Body of pancreas (tissue), 4 donors: ENCODE data around the gene SPINT1. TPM values are rescaled to one million over a fixed set of nuclear protein-coding genes. Genes with fewer than 3 reads are reported as not detected.

Experiments used
- ATAC-seq: fragments of 150-250 bp; one replicate; pipeline ENCODE4 v1.9.1; 2016
- DNase-seq, 4 donors: peaks; one replicate each; pipeline ENCODE4 v3.0.0-alpha.2; 2019
- H3K27ac ChIP-seq, 4 donors: fragments of 200-600 bp; sonication (generic); 1 replicate in 3 of 4; 2 replicates in 1 of 4; pipeline versions ENCODE4 v1.5.1 to v1.6.1; 2016 to 2019; ENCODE audit warnings: mild to moderate bottlenecking in 1 of 4, mixed read lengths in 1 of 4, moderate library complexity in 1 of 4
- H3K27me3 ChIP-seq, 2 donors: fragments of 200-600 bp; sonication (generic); one replicate each; pipeline ENCODE4 v1.6.0; 2016; ENCODE audit warnings: mild to moderate bottlenecking in 1 of 2
- H3K36me3 ChIP-seq, 2 donors: fragments of 200-600 bp; sonication (generic); replicated peaks in 1 of 2; 2 replicates each; pipeline ENCODE4 v1.5.1; 2016; ENCODE audit warnings: low read depth in 2 of 2; ENCODE audit not compliant: insufficient read depth in 1 of 2
- H3K4me1 ChIP-seq: fragments of 200-600 bp; sonication (generic); one replicate; pipeline ENCODE4 v1.6.0; 2016
- H3K4me3 ChIP-seq, 2 donors: fragments of 200-600 bp; sonication (generic); 1 replicate in 1 of 2; 2 replicates in 1 of 2; pipeline ENCODE4 v1.5.1; 2016 to 2019
- H3K9me3 ChIP-seq, 3 donors: fragments of 200-600 bp; sonication (generic); 1 replicate in 2 of 3; 2 replicates in 1 of 3; pipeline ENCODE4 v1.5.1; 2016
- POLR2A ChIP-seq, 3 donors: fragments of 450-650 bp; IDR thresholded peaks; one replicate each; pipeline ENCODE4 v1.6.1; 2016; ENCODE audit warnings: antibody characterized with exemption in 3 of 3, mild to moderate bottlenecking in 2 of 3
- WGBS, 2 donors: methylation state at CpG; one replicate each; pipeline ENCODE4 v1.1.5; 2017; 5-methylcytosine and 5-hydroxymethylcytosine counted together
- intact Hi-C: fragments of 100-400 bp; cut with DNase I; formaldehyde crosslinking; loops from one replicate; pipeline ENCODE4 v1.15.1; 2023
- total RNA-seq, 2 donors: library from RNA; depleted of rRNA; stranded (reverse); fragments of >200 nt; gene quantifications; one replicate each; pipeline ENCODE4 v1.1.0, GENCODE V29; 2016
- TF ChIP-seq, protein P1 (sequence below), 7 experiments: fragments of 450-650 bp in 4 of 7; fragments of 200-600 bp in 3 of 7; sonication (generic) in 3 of 7; IDR thresholded peaks; one replicate each; pipeline ENCODE4 v1.5.1; 2016 to 2019; ENCODE audit warnings: antibody characterized with exemption in 7 of 7

Gene SPINT1
- total RNA-seq, 2 donors from 2014 or later, result 110 to 134 TPM

DNA sequence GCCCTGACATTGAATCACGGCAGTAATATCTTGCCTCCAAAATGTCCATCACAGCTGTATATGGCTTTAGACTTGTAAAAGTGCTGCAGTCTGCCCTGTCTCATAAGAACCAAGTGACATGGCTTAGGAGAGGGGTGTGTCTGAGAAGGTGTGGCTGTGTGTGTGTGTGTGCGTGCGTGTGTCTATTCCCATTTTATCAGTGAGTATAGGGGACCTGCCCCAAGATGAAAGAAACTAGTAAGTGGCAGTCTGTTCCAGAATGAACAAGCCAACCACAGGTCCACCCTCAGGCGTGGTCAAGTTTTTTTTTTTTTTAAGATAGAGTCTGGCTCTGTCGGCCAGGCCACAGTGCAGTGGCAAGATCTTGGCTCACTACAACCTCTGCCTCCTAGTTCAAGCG, 35.8 kb downstream of the SPINT1 start:
- Histone ChIP-seq H3K4me3 (no peak overlapping the region), H3K36me3 (no peaks in the 10 kb centered on the region), H3K27ac (no peak overlapping the region), H3K9me3 (no peaks in the 10 kb centered on the region), H3K4me1 (peaks cover 2% of the 10 kb centered on the region), H3K27me3 (no peaks in the 10 kb centered on the region)
- 79 to 82% methylated on average over 6 of the region's 6 CpGs for WGBS, 2 donors
- ATAC-seq (no peak), DNase-seq (no peak)
- intact Hi-C loops, result no loop called here
- no peak for TF ChIP-seq POLR2A (IDR thresholded peaks at IDR 0.05)

DNA sequence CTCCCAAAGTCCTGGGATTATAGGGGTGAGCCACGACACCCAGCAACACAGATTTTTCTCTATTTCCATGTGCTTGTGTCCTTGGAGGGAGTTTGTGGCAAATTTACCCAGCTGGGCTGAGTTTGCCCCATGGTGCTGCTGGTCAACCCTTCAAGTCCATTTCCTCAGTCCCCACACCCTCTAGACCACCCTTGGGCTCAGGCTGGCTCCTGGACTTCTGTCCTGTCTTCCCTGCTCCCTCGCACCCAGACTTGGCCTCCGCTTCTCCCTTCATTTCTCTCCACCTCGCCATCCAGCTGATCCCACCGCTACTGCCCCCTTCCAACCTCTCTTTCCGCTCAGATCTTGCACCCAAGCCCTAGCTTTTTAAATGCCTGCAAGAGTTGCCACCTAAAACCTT, 37.5 kb downstream of the SPINT1 start:
- Histone ChIP-seq H3K4me1 (no peaks in the 10 kb centered on the region), H3K27me3 (no peaks in the 10 kb centered on the region), H3K9me3 (no peaks in the 10 kb centered on the region), H3K4me3 (no peak overlapping the region), H3K36me3 (no peaks in the 10 kb centered on the region), H3K27ac (no peak overlapping the region)
- TF ChIP-seq, protein P1, sequence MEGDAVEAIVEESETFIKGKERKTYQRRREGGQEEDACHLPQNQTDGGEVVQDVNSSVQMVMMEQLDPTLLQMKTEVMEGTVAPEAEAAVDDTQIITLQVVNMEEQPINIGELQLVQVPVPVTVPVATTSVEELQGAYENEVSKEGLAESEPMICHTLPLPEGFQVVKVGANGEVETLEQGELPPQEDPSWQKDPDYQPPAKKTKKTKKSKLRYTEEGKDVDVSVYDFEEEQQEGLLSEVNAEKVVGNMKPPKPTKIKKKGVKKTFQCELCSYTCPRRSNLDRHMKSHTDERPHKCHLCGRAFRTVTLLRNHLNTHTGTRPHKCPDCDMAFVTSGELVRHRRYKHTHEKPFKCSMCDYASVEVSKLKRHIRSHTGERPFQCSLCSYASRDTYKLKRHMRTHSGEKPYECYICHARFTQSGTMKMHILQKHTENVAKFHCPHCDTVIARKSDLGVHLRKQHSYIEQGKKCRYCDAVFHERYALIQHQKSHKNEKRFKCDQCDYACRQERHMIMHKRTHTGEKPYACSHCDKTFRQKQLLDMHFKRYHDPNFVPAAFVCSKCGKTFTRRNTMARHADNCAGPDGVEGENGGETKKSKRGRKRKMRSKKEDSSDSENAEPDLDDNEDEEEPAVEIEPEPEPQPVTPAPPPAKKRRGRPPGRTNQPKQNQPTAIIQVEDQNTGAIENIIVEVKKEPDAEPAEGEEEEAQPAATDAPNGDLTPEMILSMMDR (IDR thresholded peaks at IDR 0.05), result no peak
- TF ChIP-seq POLR2A (IDR thresholded peaks at IDR 0.05), result no peak
- intact Hi-C loops, result no loop called here
- DNase-seq (no peak), ATAC-seq (no peak)
- 97 to 98% methylated on average over 6 of the region's 6 CpGs for WGBS, 2 donors

DNA sequence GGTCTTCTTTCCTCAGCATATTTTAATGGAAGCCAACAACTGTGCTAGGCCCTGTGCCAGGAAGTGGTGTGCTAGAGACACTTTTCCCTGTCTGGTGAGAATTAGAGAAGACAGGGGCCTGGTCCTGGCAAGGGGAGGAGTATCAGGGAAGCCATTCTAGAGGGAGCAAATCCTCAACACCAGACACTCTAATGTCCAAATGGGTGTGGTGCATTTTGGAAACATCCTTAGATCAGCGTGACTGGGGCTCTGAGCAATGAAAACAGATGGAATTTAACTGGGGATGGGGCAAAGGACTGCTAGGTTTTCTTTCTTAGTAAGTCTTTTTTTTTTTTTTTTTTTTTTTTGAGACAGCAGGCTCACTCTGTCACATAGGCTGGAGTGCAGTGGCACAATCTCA, 42.7 kb downstream of the SPINT1 start:
- no peaks in the 10 kb centered on the region for H3K36me3 ChIP-seq
- peaks cover 1% of the 10 kb centered on the region for H3K4me1 ChIP-seq
- DNase-seq, result no peak
- no peak for TF ChIP-seq POLR2A (IDR thresholded peaks at IDR 0.05)
- TF ChIP-seq, protein P1 (IDR thresholded peaks at IDR 0.05), result no peak
- WGBS, 2 donors, result 75 to 88% methylated on average over 1 of the region's 1 CpG
- ATAC-seq, result no peak
- no peak overlapping the region for H3K4me3 ChIP-seq
- no peaks in the 10 kb centered on the region for H3K9me3 ChIP-seq
- H3K27me3 ChIP-seq, result no peaks in the 10 kb centered on the region
- intact Hi-C loops, result no loop called here
- no peak overlapping the region for H3K27ac ChIP-seq

DNA sequence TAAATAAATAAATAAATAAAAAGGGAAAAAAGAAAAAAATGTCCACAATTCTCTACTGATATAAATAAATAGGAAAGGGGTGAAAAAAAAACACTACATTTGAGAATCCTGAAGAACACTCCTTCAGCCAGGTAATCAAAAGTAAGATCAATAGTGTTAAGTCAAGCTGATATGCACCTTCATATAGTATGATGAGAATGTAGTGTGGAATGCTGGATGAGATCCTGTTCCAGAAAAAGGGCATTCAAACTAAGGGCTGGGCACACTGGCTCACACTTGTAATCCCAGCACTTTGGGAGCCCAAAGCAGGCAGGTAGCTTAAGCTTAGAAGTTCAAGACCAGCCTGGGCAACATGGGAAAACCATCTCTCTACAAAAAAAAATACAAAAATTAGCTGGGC, 45.3 kb downstream of the SPINT1 start:
- ATAC-seq (no peak), DNase-seq (no peak)
- Histone ChIP-seq H3K4me3 (no peak overlapping the region), H3K27me3 (no peaks in the 10 kb centered on the region), H3K36me3 (no peaks in the 10 kb centered on the region), H3K4me1 (peaks cover 10% of the 10 kb centered on the region), H3K9me3 (no peaks in the 10 kb centered on the region), H3K27ac (no peak overlapping the region)
- intact Hi-C loops, result no loop called here
- TF ChIP-seq, protein P1 (IDR thresholded peaks at IDR 0.05), result no peak
- no peak for TF ChIP-seq POLR2A (IDR thresholded peaks at IDR 0.05)

DNA sequence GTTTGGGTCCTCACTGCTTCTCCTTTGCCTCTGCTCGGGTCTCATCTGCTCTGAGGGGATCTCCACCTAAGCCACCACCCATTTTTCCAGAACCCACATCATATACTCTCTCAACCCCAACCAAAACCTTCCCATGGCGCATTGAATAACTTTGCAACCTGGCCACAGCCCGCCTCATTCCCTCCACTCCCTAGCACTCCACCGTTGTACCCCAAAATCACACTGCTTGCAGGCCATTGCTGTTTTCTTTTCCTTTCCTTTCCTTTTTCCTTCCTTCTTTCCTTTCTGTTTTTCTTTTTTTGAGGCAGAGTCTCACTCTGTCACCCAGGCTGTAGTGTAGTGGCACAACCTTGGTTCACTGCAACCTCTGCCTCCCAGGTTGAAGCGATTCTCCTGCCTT, 47.3 kb downstream of the SPINT1 start:
- ATAC-seq, result no peak
- DNase-seq, result no peak
- H3K4me3 ChIP-seq, result no peak overlapping the region
- 70% methylated on average over 5 of the region's 5 CpGs for WGBS, 2 donors
- peak overlapping the region in 1 of 4 donors; percentile 36 for H3K27ac ChIP-seq
- intact Hi-C loops, result loop anchor here (5.0 kb wide), 1 partner anchor 34 kb away; no protein-coding TSS in a partner anchor
- no peaks in the 10 kb centered on the region for H3K9me3 ChIP-seq
- H3K36me3 ChIP-seq, result no peaks in the 10 kb centered on the region
- no peaks in the 10 kb centered on the region for H3K27me3 ChIP-seq
- TF ChIP-seq, protein P1 (IDR thresholded peaks at IDR 0.05), result no peak
- TF ChIP-seq POLR2A (IDR thresholded peaks at IDR 0.05), result no peak
- peaks cover 23% of the 10 kb centered on the region for H3K4me1 ChIP-seq
